Esophagus squamous epithelium (tissue), 5 donors: Measurements from ENCODE around the gene ZC3H7B. TPM values are rescaled to one million over a fixed set of nuclear protein-coding genes. Genes with fewer than 3 reads are reported as not detected.
A peak's percentile ranks its signal among the peaks of the same experiment; 100 is the strongest.

Source experiments
- DNase-seq: peaks from one replicate; lab custom pipeline; 2025; lab: John Stamatoyannopoulos, UW
- H3K27ac ChIP-seq, 4 donors: fragments of 200-600 bp; sonication (generic); one replicate each; pipeline ENCODE4 v1.5.1; 2016 to 2019; ENCODE audit warnings: mild to moderate bottlenecking in 1 of 4
- H3K27me3 ChIP-seq, 4 donors: fragments of 200-600 bp; sonication (generic); 1 replicate in 3 of 4; 2 replicates in 1 of 4; pipeline versions ENCODE4 v1.5.1 to v1.6.0; 2017 to 2021; ENCODE audit warnings: antibody characterized with exemption in 1 of 4
- H3K36me3 ChIP-seq, 3 donors: fragments of 200-600 bp; sonication (generic); one replicate each; pipeline ENCODE4 v1.5.1; 2016 to 2019
- H3K4me1 ChIP-seq, 3 donors: fragments of 200-600 bp; sonication (generic); one replicate each; pipeline ENCODE4 v1.5.1; 2017 to 2019
- H3K4me3 ChIP-seq, 4 donors: fragments of 200-600 bp; sonication (generic); 1 replicate in 3 of 4; 2 replicates in 1 of 4; pipeline ENCODE4 v1.5.1; 2016 to 2019; ENCODE audit warnings: mild to moderate bottlenecking in 2 of 4, moderate library complexity in 1 of 4
- H3K9me3 ChIP-seq, 3 donors: fragments of 200-600 bp; sonication (generic); one replicate each; pipeline ENCODE4 v1.5.1; 2016 to 2019
- POLR2A ChIP-seq, 4 donors: fragments of 450-650 bp; IDR thresholded peaks; one replicate each; pipeline ENCODE4 v1.6.1; 2017; ENCODE audit warnings: antibody characterized with exemption in 4 of 4, mild to moderate bottlenecking in 4 of 4, moderate library complexity in 3 of 4
- WGBS, 2 donors: methylation state at CpG; one replicate each; pipeline ENCODE4 v1.1.5; 2018; 5-methylcytosine and 5-hydroxymethylcytosine counted together
- intact Hi-C: fragments of 100-400 bp; cut with DNase I; formaldehyde crosslinking; loops from one replicate; pipeline ENCODE4 v1.15.0; 2022
- total RNA-seq, 4 donors: library from RNA; depleted of rRNA; stranded (reverse); fragments of >200 nt; gene quantifications; one replicate each; pipeline ENCODE4 v1.1.0, GENCODE V29; 2016
- TF ChIP-seq, protein P1 (sequence below), 6 experiments: fragments of 450-650 bp in 4 of 6; fragments of 200-600 bp in 2 of 6; sonication (generic) in 2 of 6; IDR thresholded peaks; one replicate each; pipeline ENCODE4 v1.5.1; 2016 to 2019; ENCODE audit warnings: antibody characterized with exemption in 6 of 6, mild to moderate bottlenecking in 4 of 6, moderate library complexity in 4 of 6
- donor health status: DM: yes; HTN: yes; CAD: no.

ZC3H7B gene, protein sequence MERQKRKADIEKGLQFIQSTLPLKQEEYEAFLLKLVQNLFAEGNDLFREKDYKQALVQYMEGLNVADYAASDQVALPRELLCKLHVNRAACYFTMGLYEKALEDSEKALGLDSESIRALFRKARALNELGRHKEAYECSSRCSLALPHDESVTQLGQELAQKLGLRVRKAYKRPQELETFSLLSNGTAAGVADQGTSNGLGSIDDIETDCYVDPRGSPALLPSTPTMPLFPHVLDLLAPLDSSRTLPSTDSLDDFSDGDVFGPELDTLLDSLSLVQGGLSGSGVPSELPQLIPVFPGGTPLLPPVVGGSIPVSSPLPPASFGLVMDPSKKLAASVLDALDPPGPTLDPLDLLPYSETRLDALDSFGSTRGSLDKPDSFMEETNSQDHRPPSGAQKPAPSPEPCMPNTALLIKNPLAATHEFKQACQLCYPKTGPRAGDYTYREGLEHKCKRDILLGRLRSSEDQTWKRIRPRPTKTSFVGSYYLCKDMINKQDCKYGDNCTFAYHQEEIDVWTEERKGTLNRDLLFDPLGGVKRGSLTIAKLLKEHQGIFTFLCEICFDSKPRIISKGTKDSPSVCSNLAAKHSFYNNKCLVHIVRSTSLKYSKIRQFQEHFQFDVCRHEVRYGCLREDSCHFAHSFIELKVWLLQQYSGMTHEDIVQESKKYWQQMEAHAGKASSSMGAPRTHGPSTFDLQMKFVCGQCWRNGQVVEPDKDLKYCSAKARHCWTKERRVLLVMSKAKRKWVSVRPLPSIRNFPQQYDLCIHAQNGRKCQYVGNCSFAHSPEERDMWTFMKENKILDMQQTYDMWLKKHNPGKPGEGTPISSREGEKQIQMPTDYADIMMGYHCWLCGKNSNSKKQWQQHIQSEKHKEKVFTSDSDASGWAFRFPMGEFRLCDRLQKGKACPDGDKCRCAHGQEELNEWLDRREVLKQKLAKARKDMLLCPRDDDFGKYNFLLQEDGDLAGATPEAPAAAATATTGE
- 10 to 100 TPM; 18.7 to 36.8 (median 20.9) TPM for total RNA-seq

DNA sequence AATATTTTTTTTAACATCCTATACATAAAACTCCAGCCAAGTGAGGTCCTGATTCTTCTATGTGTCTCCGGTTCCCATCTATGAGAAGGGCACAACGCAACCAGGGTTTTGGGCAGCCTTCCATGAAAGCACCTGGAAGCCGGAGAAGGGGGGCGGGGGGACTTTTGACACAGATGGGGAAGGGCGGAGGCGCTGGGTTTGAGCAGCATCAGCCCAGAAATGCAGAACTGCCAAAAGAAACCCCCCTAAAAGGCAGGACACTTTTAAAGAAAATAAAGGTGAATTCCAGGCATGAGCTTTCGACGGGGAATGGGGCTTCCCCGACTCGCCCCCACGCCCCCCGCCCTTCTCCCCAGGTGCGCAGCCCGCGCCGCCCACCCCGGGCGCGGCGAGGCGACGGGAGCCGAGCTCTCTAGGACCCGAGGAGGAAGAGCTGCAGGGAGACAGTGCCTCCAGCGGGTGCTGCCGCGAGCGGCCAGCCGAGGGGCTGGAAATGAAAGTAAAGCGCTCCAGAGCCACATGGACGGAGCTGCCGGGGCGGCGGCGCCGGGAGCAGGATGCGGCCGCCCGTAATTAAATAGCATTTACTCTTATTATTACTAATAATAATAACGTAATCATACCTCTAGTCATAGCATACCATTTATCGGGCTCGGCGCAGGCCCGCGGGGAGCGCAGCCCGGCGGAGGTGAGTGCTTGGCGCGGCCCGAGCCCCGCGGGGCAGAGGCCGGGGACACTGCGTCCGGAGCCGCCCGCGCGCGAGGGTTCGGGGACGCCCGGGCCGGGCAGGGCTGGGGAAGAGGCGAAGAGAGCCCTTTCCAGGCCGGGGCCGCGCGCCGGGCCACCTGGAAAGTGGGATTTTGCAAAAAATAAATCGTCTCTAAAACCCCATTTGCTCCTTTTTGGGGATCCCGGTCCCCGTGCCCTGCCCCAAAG lies at the start of gene ZC3H7B:
Gene ZC3H7B, plus strand, starts transcription at position 441 of the 936 bp plus-strand sequence. CDS start 19,136 bp downstream, outside the sequence.
- peak in 2 of 4 donors; percentile 52 to 55 for TF ChIP-seq POLR2A (IDR thresholded peaks at IDR 0.05)
- TF ChIP-seq, protein P1, sequence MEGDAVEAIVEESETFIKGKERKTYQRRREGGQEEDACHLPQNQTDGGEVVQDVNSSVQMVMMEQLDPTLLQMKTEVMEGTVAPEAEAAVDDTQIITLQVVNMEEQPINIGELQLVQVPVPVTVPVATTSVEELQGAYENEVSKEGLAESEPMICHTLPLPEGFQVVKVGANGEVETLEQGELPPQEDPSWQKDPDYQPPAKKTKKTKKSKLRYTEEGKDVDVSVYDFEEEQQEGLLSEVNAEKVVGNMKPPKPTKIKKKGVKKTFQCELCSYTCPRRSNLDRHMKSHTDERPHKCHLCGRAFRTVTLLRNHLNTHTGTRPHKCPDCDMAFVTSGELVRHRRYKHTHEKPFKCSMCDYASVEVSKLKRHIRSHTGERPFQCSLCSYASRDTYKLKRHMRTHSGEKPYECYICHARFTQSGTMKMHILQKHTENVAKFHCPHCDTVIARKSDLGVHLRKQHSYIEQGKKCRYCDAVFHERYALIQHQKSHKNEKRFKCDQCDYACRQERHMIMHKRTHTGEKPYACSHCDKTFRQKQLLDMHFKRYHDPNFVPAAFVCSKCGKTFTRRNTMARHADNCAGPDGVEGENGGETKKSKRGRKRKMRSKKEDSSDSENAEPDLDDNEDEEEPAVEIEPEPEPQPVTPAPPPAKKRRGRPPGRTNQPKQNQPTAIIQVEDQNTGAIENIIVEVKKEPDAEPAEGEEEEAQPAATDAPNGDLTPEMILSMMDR (IDR thresholded peaks at IDR 0.05), result peak; percentile 16 to 61 (median 52)
- intact Hi-C loops, result no loop called here
- Histone ChIP-seq H3K4me3 (peak within 1 kb of the TSS; percentile 79 to 99 (median 95)), H3K4me1 (peaks cover 18 to 49% (median 19%) of the 10 kb centered on the region in 3 donors), H3K36me3 (no peaks in the 10 kb centered on the region), H3K9me3 (no peaks in the 10 kb centered on the region), H3K27me3 (no peaks in the 10 kb centered on the region), H3K27ac (peak within 1 kb of the TSS; percentile 89 to 94 (median 90))
- WGBS, 2 donors, result 0% methylated on average over 20 to 31 of the region's 74 CpGs
- DNase-seq, result no peak

DNA sequence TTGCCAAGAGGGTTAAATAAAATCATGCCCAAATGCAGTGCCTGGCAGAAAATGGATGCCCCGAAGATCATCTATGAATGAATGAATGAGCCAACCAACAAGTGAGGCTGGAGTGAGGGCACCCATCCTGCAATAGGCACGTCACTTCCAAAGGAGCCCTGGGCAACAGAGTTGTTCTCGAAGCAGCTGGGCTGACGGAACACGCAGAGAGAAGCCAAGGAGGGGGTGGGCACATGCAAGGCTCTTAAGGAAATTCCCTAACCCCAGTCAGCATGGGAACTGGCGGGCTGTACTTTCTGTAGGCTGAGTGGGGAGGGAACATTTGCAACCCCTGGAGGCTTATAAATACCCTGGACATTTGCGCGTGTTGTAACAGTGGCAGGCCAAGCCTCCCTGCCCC lies 49.0 kb upstream of the ZC3H7B start:
- no peaks in the 10 kb centered on the region for H3K9me3 ChIP-seq
- peaks cover 0 to 13% (median 0%) of the 10 kb centered on the region in 3 donors for H3K4me1 ChIP-seq
- no peaks in the 10 kb centered on the region for H3K27me3 ChIP-seq
- no peak for DNase-seq
- 93 to 94% methylated on average over 6 to 8 of the region's 8 CpGs for WGBS, 2 donors
- no peak overlapping the region for H3K4me3 ChIP-seq
- TF ChIP-seq, protein P1 (IDR thresholded peaks at IDR 0.05), result no peak
- no peak for TF ChIP-seq POLR2A (IDR thresholded peaks at IDR 0.05)
- intact Hi-C loops, result no loop called here
- peaks cover 65 to 100% (median 75%) of the 10 kb centered on the region in 3 donors for H3K36me3 ChIP-seq
- no peak overlapping the region for H3K27ac ChIP-seq

DNA sequence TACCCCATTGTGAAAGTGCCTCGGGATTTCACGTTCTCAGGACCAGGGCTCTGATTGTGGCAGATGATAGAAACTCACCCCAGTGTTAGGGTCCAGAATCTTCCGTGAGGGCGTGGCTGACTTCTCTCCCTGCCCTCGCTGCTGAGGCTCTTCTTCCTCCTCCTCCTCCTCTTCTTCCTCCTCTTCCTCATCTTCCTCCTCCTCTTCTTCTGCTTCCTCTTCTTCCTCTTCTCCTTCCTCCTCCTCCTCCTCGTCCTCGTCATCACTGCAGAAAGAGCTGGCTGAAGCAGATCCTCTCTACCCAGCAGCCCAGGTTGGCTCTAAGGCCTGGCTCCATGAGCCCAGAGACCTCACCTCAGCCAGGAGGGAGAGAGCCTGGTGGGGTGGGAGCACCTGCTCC lies 47.1 kb upstream of the ZC3H7B start:
- no peaks in the 10 kb centered on the region for H3K9me3 ChIP-seq
- WGBS, 2 donors, result 85 to 89% methylated on average over 6 to 7 of the region's 7 CpGs
- H3K27ac ChIP-seq, result no peak overlapping the region
- H3K27me3 ChIP-seq, result no peaks in the 10 kb centered on the region
- no peak for DNase-seq
- peaks cover 0 to 13% (median 0%) of the 10 kb centered on the region in 3 donors for H3K4me1 ChIP-seq
- intact Hi-C loops, result no loop called here
- H3K36me3 ChIP-seq, result peaks cover 62 to 100% (median 68%) of the 10 kb centered on the region in 3 donors
- no peak for TF ChIP-seq POLR2A (IDR thresholded peaks at IDR 0.05)
- TF ChIP-seq, protein P1 (IDR thresholded peaks at IDR 0.05), result no peak
- no peak overlapping the region for H3K4me3 ChIP-seq

DNA sequence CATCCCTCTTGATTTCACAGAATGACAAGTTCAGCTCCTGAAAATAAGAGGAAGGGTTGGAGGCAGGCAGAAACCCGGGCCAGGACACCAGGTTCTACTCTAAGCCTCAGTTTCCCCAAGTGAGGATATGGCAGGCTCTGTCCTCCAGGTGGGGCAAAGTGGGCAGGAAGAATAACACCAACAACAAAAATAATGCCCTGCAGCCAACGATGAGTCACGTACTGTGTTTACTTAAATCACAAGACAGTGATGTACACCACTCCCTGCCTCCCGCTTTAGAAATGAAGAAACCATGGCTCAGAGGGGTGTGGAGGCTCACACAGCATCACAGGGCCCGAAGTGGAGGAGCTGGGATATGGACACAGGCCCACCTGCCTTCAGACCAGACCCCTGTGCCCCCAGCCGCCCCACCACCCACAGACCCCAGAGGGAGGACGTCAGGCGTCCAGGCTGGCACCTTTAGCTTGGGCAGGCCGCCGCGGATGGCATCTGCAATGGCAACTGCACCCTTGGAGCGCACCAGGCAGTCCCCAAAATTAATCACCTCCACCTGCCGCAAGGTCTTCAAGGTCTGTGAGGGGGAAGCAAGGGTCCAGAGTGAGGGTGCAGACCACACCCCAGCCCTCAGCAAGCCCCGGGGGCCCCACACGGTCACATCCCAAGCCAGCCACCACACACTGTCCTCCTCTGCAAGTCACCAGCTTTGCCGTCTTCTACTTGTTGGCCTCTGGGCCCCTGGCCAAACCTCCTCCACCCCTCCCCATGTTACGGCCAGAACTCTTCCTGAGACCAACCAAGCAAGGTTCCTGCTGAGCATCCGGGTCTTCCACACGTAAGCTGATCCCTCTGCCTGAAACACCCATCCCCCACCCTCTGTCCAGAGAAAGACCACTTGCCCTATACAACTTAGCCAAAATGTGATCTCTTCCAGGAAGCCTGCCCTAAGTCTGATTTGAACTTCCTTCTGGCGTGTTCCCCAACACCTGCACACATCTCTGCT lies 44.8 kb upstream of the ZC3H7B start:
- no peak for DNase-seq
- 71 to 77% methylated on average over 10 to 13 of the region's 20 CpGs for WGBS, 2 donors
- Histone ChIP-seq H3K9me3 (no peaks in the 10 kb centered on the region), H3K4me3 (no peak overlapping the region), H3K4me1 (peaks cover 0 to 13% (median 0%) of the 10 kb centered on the region in 3 donors), H3K36me3 (peaks cover 54 to 100% (median 67%) of the 10 kb centered on the region in 3 donors), H3K27ac (peak overlapping the region in 2 of 4 donors; percentile 39 to 48), H3K27me3 (no peaks in the 10 kb centered on the region)
- intact Hi-C loops, result no loop called here
- TF ChIP-seq, protein P1 (IDR thresholded peaks at IDR 0.05), result no peak
- no peak for TF ChIP-seq POLR2A (IDR thresholded peaks at IDR 0.05)
